ENCODE data around the gene ENTREP1.

- no peak for TF ChIP-seq POLR2A (IDR thresholded peaks at IDR 0.05; ENCODE audit: extremely low read depth, insufficient read length)
- TF ChIP-seq CTCF (IDR thresholded peaks at IDR 0.05; ENCODE audit: low read depth, low read length): no peak
- no peak for TF ChIP-seq MYC (IDR thresholded peaks at IDR 0.05; ENCODE audit: low read depth, low read length)
- TF ChIP-seq, protein P1, sequence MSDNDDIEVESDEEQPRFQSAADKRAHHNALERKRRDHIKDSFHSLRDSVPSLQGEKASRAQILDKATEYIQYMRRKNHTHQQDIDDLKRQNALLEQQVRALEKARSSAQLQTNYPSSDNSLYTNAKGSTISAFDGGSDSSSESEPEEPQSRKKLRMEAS (IDR thresholded peaks at IDR 0.05; ENCODE audit: low read depth, low read length): no peak
These were observed 86.2 kb downstream of the ENTREP1 start for GRCh38 chr9:69411246-69411645.
